Endothelial cell of umbilical vein (primary cell): ENCODE measurements around the gene ANO9. TPM values are rescaled to one million over a fixed set of nuclear protein-coding genes. Genes with fewer than 3 reads are reported as not detected.

Experiments used
- BruUV-seq: library from RNA; stranded (reverse); fragments of 400-500 nt; replicated peaks from 2 replicates; lab custom pipeline; 2021; lab: Mats Ljungman, UMichigan
- CTCF ChIA-PET: fragments of 300-600, 350-600 bp; sonication (Branson Sonifier 250); formaldehyde crosslinking; loops from one replicate; lab custom pipeline; 2021; ENCODE audit warnings: antibody characterized with exemption, inconsistent platforms; lab: Charles Lee
- POLR2A ChIA-PET: fragments of 300-600, 350-600 bp; sonication (Branson Sonifier 250); formaldehyde crosslinking; loops from one replicate; lab custom pipeline; 2021; ENCODE audit warnings: antibody characterized with exemption, inconsistent platforms; lab: Charles Lee
- DNase-seq: peaks from one replicate; pipeline ENCODE4 v3.0.0-alpha.2; 2011; ENCODE audit warnings: low read depth, low spot score
- FAIRE-seq: peaks from 2 replicates; lab custom pipeline; 2011; peaks lifted over from hg19 to GRCh38; lab: Jason Lieb, UNC
- H2AFZ ChIP-seq: 2 replicates; pipeline ENCODE4 v1.6.0; 2012; ENCODE audit warnings: low read depth, low read length, control low read depth, inconsistent platforms
- H3K27ac ChIP-seq: 2 replicates; pipeline ENCODE4 v1.5.1; 2011; ENCODE audit warnings: low read depth, mild to moderate bottlenecking, control low read depth, low read length, moderate library complexity; ENCODE audit not compliant: insufficient read depth
- H3K27me3 ChIP-seq, 2 experiments: 2 replicates each; pipeline versions ENCODE4 v1.6.0 to v1.6.1; 2011; ENCODE audit warnings: low read length in 2 of 2, mixed read lengths in 1 of 2; ENCODE audit not compliant: control insufficient read depth in 2 of 2, insufficient read depth in 2 of 2
- H3K36me3 ChIP-seq, 2 experiments: 2 replicates in 1 of 2; 3 replicates in 1 of 2; pipeline ENCODE4 v1.5.1; 2011; ENCODE audit warnings: low read length in 2 of 2, mild to moderate bottlenecking in 1 of 2, moderate library complexity in 1 of 2; ENCODE audit not compliant: control insufficient read depth in 2 of 2, insufficient read depth in 2 of 2; ENCODE audit errors: extremely low read depth in 1 of 2
- H3K4me1 ChIP-seq: 3 replicates; pipeline ENCODE4 v1.5.1; 2011; ENCODE audit warnings: mild to moderate bottlenecking, low read length; ENCODE audit not compliant: control insufficient read depth, insufficient read depth; ENCODE audit errors: extremely low read depth
- H3K4me2 ChIP-seq: 2 replicates; pipeline ENCODE4 v1.6.1; 2011; ENCODE audit warnings: low read length, control low read depth, mixed read lengths; ENCODE audit not compliant: insufficient read depth
- H3K4me3 ChIP-seq, 3 experiments: fragments of 200-600 bp in 1 of 3; sonication (generic), shearing (Covaris generic) in 1 of 3; replicated peaks in 1 of 3; 2 replicates each; pipeline ENCODE4 v1.5.1; 2011 to 2016; ENCODE audit warnings: control low read depth in 3 of 3, low read length in 3 of 3, mild to moderate bottlenecking in 2 of 3, inconsistent platforms in 1 of 3, low read depth in 1 of 3, moderate library complexity in 1 of 3; ENCODE audit not compliant: insufficient read depth in 1 of 3
- H3K79me2 ChIP-seq: 2 replicates; pipeline ENCODE4 v1.6.0; 2012; ENCODE audit warnings: low read length, inconsistent platforms; ENCODE audit not compliant: control insufficient read depth, insufficient read depth
- H3K9ac ChIP-seq: replicated peaks from 2 replicates; pipeline ENCODE3; 2011; ENCODE audit warnings: low read length, control low read depth; ENCODE audit not compliant: insufficient read depth; ENCODE audit errors: extremely low read depth
- H3K9me1 ChIP-seq: replicated peaks from 3 replicates; pipeline ENCODE4 v1.6.0; 2011; ENCODE audit warnings: mild to moderate bottlenecking, low read length; ENCODE audit not compliant: control insufficient read depth, insufficient read depth; ENCODE audit errors: extremely low read depth
- H3K9me3 ChIP-seq: replicated peaks from 2 replicates; pipeline ENCODE4 v1.5.1; 2012; ENCODE audit warnings: low read length, inconsistent platforms; ENCODE audit not compliant: control insufficient read depth, insufficient read depth
- H4K20me1 ChIP-seq: replicated peaks from 2 replicates; pipeline ENCODE3; 2011; ENCODE audit warnings: mild to moderate bottlenecking, low read length; ENCODE audit not compliant: control insufficient read depth, insufficient read depth; ENCODE audit errors: extremely low read depth
- EZH2 ChIP-seq: IDR thresholded peaks from 2 replicates; pipeline ENCODE4 v1.6.1; 2012; ENCODE audit warnings: borderline replicate concordance, low read depth, mild to moderate bottlenecking, moderate library complexity, low read length, inconsistent platforms; ENCODE audit not compliant: severe bottlenecking
- FOS ChIP-seq: IDR thresholded peaks from 2 replicates; pipeline ENCODE4 v1.6.1; 2011; ENCODE audit warnings: mild to moderate bottlenecking, low read length, moderate library complexity, borderline replicate concordance; ENCODE audit not compliant: insufficient read depth
- GATA2 ChIP-seq: IDR thresholded peaks from 2 replicates; pipeline ENCODE4 v1.7.0; 2011; ENCODE audit warnings: low read depth, mild to moderate bottlenecking, moderate library complexity, mixed read lengths, low read length; ENCODE audit not compliant: insufficient read length, insufficient read depth
- JUN ChIP-seq: IDR thresholded peaks from 2 replicates; pipeline ENCODE4 v1.6.1; 2011; ENCODE audit warnings: borderline replicate concordance, low read depth; ENCODE audit not compliant: insufficient read length, insufficient read depth
- MYC ChIP-seq: IDR thresholded peaks from one replicate; pipeline ENCODE4 v1.6.1; 2011; ENCODE audit warnings: mild to moderate bottlenecking, low read depth, low read length
- POLR2A ChIP-seq: IDR thresholded peaks from 2 replicates; pipeline ENCODE4 v1.6.1; 2012; ENCODE audit warnings: low read depth, mild to moderate bottlenecking, control low read depth, low read length
- POLR2AphosphoS5 ChIP-seq: IDR thresholded peaks from 2 replicates; pipeline ENCODE4 v1.6.1; 2012; ENCODE audit warnings: low read depth, mild to moderate bottlenecking, control low read depth, low read length, moderate library complexity; ENCODE audit not compliant: insufficient read depth
- dilution Hi-C: fragments of 300-500 bp; cut with MboI; formaldehyde crosslinking; loops from one replicate; pipeline ENCODE4 v1.15.0; 2019; ENCODE audit warnings: low sequenced_read_pairs; ENCODE audit not compliant: extremely low pct_ligation_motif_present
- intact Hi-C: fragments of 100-400 bp; cut with micrococcal nuclease; formaldehyde crosslinking; loops from one replicate; pipeline ENCODE4 v1.10.0; 2022
- polyA plus RNA-seq, 4 experiments: library from polyadenylated mRNA; depleted of rRNA in 3 of 4; stranded (reverse) in 3 of 4; unstranded in 1 of 4; fragments of >200 nt; gene quantifications; 2 replicates each; pipeline versions ENCODE4 v1.2.1 to v1.2.3, GENCODE V29; 2011 to 2012; ENCODE audit warnings: missing spikeins in 1 of 4
- total RNA-seq: library from RNA; stranded (reverse); gene quantifications from 2 replicates; pipeline ENCODE4 v1.2.3, GENCODE V29; 2021
- TF ChIP-seq, protein P1 (sequence below), 2 donors: IDR thresholded peaks; 1 replicate in 1 of 2; 2 replicates in 1 of 2; pipeline ENCODE4 v1.5.1; 2011; ENCODE audit warnings: low read length in 2 of 2, mild to moderate bottlenecking in 2 of 2, moderate library complexity in 2 of 2, control low read depth in 1 of 2, inconsistent platforms in 1 of 2, low read depth in 1 of 2; ENCODE audit not compliant: insufficient read depth in 1 of 2; ENCODE audit errors: extremely low read depth in 1 of 2
- TF ChIP-seq, protein P2 (sequence below): IDR thresholded peaks from 2 replicates; pipeline ENCODE4 v1.6.1; 2011; ENCODE audit not compliant: insufficient read depth, insufficient read length

Gene ANO9
- total and polyA plus RNA-seq, 2 donors (not counting 3 experiments of a cell fraction or from before 2014, with no cell fraction given): 0.23 TPM; not detected in 1

GRCh38 chr11:391117-392017 lies 50.4 kb downstream of the ANO9 start:
- POLR2A ChIA-PET: interaction anchor here (0.6 kb wide), 1 partner anchor 116 kb away, joined by 3 read pairs; the partner anchor contains the start of gene RNH1
- H3K9ac ChIP-seq: no peak overlapping the region
- FAIRE-seq: no peak

GRCh38 chr11:390175-390574 lies 51.6 kb downstream of the ANO9 start:
- DNase-seq (no peak), FAIRE-seq (no peak)
- H2AFZ ChIP-seq: no peak overlapping the region
- BruUV-seq: no TSS peak
- TF ChIP-seq, protein P1, sequence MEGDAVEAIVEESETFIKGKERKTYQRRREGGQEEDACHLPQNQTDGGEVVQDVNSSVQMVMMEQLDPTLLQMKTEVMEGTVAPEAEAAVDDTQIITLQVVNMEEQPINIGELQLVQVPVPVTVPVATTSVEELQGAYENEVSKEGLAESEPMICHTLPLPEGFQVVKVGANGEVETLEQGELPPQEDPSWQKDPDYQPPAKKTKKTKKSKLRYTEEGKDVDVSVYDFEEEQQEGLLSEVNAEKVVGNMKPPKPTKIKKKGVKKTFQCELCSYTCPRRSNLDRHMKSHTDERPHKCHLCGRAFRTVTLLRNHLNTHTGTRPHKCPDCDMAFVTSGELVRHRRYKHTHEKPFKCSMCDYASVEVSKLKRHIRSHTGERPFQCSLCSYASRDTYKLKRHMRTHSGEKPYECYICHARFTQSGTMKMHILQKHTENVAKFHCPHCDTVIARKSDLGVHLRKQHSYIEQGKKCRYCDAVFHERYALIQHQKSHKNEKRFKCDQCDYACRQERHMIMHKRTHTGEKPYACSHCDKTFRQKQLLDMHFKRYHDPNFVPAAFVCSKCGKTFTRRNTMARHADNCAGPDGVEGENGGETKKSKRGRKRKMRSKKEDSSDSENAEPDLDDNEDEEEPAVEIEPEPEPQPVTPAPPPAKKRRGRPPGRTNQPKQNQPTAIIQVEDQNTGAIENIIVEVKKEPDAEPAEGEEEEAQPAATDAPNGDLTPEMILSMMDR (IDR thresholded peaks at IDR 0.05; ENCODE audit: extremely low read depth in 1 of 2, insufficient read depth in 1 of 2, low read depth in 1 of 2, low read length in 2 of 2): no peak
- no peak for TF ChIP-seq FOS
- no peak for TF ChIP-seq POLR2A
- TF ChIP-seq POLR2AphosphoS5: no peak
- TF ChIP-seq JUN: no peak
- no peak for TF ChIP-seq MYC
- TF ChIP-seq, protein P2, sequence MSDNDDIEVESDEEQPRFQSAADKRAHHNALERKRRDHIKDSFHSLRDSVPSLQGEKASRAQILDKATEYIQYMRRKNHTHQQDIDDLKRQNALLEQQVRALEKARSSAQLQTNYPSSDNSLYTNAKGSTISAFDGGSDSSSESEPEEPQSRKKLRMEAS: no peak
- TF ChIP-seq GATA2: no peak
- no peak for TF ChIP-seq EZH2
- POLR2A ChIA-PET: no interaction called here
- H3K4me1 ChIP-seq: no peaks in the 10 kb centered on the region
- no peaks in the 10 kb centered on the region for H3K79me2 ChIP-seq
- CTCF ChIA-PET: no interaction called here
- dilution Hi-C loops: no loop called here
- H3K36me3 ChIP-seq: no peaks in the 10 kb centered on the region
- intact Hi-C loops: no loop called here
- no peak overlapping the region for H3K4me3 ChIP-seq
- peaks cover 0 to 4% of the 10 kb centered on the region in 2 experiments for H3K27me3 ChIP-seq
- no peak overlapping the region for H3K27ac ChIP-seq
- no peaks in the 10 kb centered on the region for H3K9me1 ChIP-seq
- H3K9ac ChIP-seq: no peak overlapping the region
- H3K4me2 ChIP-seq: no peak overlapping the region
- H3K9me3 ChIP-seq: no peaks in the 10 kb centered on the region
- no peaks in the 10 kb centered on the region for H4K20me1 ChIP-seq

More at GRCh38 chr11:391117-392017, 50.4 kb downstream of the ANO9 start:
- no peak overlapping the region for H2AFZ ChIP-seq
- H3K4me3 ChIP-seq: no peak overlapping the region
- intact Hi-C loops: no loop called here
- dilution Hi-C loops: no loop called here
- H3K27ac ChIP-seq: no peak overlapping the region
- DNase-seq: no peak
- H3K36me3 ChIP-seq: no peaks in the 10 kb centered on the region
- no TSS peak for BruUV-seq
- no peaks in the 10 kb centered on the region for H3K9me1 ChIP-seq
- H3K27me3 ChIP-seq: peaks cover 0 to 4% of the 10 kb centered on the region in 2 experiments
- H4K20me1 ChIP-seq: no peaks in the 10 kb centered on the region
- no peaks in the 10 kb centered on the region for H3K4me1 ChIP-seq
- no peak overlapping the region for H3K4me2 ChIP-seq
- H3K9me3 ChIP-seq: no peaks in the 10 kb centered on the region
- CTCF ChIA-PET: interaction anchor here (1.3 kb wide), 1 partner anchor 29 kb away, joined by 3 read pairs; no protein-coding TSS in a partner anchor
- H3K79me2 ChIP-seq: no peaks in the 10 kb centered on the region
- TF ChIP-seq GATA2 (no peak), POLR2A (no peak)
